AG08396 (cell line): Measurements from ENCODE around the gene CCDC177.

ENCODE experiments used
- DNase-seq: peaks from one replicate; pipeline ENCODE4 v3.0.0; 2012; ENCODE audit warnings: low spot score, mixed read lengths

The CCDC177 gene

DNA sequence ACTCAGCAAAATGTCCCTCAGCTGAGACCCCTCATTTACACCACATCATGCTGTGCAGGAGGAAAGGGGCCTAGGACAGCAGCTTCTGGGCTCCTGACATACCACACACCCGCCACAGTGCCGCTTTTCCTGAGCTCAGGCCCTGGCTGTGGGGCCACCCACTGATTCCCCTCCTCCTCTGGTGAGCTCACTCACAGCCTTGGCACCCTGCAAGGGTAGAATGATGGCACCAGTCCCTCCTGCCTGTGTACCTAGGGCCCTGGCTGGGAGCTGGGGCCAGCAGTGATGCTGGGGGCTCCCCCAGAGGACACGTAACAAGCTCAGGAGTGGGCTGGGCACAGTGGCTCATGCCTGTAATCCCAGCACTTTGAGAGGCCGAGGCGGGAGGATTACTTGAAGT, 45.7 kb downstream of the CCDC177 start:
- DNase-seq: no peak

DNA sequence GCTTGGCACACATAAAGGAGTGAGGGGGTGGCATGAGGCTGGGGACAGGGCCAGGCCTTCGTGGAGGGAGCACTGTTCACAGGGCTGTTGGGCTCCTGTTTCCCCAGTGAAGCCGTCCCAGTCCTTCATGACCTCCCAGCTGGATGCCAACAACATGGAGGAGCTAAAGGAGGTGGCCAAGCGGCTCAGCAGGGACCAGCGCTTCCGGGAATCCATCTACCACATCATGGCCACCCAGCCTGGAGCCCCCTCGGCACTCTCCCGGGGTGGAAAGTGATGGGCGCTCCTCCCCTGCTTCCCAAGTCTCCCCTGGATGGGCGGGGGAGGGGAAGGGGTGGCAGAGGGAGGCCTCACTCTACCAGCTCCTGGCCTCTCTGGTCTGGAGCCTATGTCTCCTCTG, 46.5 kb downstream of the CCDC177 start:
- DNase-seq: no peak

DNA sequence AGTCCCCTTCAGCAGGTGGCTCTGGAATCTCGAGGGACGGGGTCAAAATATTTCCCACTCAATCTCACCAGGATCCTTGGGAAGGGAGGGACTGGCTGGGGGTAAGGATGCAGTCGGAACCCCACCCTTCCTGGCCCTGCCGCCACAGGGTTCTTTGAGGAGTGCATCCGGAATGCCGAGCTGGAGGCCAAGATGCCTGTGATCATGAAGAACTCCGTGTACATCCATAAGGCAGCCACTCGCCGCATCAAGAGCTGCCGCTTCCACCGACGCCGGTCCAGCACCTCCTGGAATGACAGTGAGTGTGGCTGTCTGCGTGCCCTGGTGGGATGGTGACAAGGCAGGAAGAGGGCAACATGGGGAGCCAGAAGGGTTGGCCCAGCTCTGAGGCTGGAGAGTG, 47.0 kb downstream of the CCDC177 start:
- DNase-seq: no peak

DNA sequence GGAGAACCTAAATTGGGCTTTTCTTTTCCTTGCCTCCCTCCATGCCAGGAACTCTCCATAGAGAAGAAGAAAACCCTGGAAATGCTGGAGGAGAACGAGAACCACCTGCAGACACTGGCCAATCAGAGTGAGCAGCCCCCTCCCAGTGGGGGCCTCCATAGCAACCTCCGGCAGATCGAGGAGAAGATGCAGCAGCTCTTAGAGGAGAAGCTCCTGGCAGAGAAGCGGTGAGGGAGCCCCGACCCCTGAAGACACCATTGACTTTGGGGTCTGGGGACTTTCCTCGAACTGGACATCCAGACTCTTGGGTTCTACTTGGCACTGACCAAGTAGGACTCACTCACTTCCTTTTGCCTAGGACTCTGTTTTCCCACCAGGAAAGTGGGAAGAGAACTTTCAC, 48.8 kb downstream of the CCDC177 start:
- no peak for DNase-seq

DNA sequence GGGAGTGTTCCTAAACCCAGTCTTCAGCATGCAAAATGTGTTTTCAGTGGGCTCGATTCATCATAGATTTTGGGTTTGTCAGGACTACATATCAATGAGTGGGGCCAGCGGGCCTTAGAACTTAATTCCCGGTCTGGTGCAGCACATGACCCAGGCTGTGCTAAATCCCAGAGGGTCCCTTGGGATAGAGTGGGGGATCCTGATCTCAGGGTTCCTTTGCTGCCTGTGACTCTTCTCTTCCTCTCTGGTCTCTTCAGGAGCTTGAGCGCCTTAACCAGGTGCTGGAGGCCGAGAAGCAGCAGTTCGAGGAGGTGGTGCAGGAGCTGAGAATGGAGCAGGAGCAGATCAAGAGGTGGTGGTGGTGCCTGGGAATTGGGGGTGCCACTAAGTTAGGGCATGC, 52.6 kb downstream of the CCDC177 start:
- no peak for DNase-seq
